BE2C (cell line): ENCODE results near the gene TC2N.

Source experiments
- DNase-seq: peaks from one replicate; pipeline ENCODE4 v3.0.0-alpha.2; 2020
- H3K27me3 ChIP-seq: fragments of 250-450 bp; sonication (Bioruptor Pico); 2 replicates; pipeline ENCODE4 v1.5.1; 2020; ENCODE audit warnings: mild to moderate bottlenecking
- H3K36me3 ChIP-seq: fragments of 250-450 bp; sonication (Bioruptor Pico); 2 replicates; pipeline ENCODE4 v1.5.1; 2020; ENCODE audit warnings: mild to moderate bottlenecking
- H3K4me1 ChIP-seq: fragments of 250-450 bp; sonication (Bioruptor Pico); 2 replicates; pipeline ENCODE4 v1.5.1; 2020
- H3K4me3 ChIP-seq: 2 replicates; pipeline ENCODE4 v1.5.1; 2011; ENCODE audit warnings: low read depth, low read length
- H3K9me3 ChIP-seq: fragments of 250-450 bp; sonication (Bioruptor Pico); 2 replicates; pipeline ENCODE4 v1.5.1; 2020
- CTCF ChIP-seq: IDR thresholded peaks from 2 replicates; pipeline ENCODE4 v1.5.1; 2012; ENCODE audit warnings: mild to moderate bottlenecking, low read depth, low read length

The TC2N gene

DNA sequence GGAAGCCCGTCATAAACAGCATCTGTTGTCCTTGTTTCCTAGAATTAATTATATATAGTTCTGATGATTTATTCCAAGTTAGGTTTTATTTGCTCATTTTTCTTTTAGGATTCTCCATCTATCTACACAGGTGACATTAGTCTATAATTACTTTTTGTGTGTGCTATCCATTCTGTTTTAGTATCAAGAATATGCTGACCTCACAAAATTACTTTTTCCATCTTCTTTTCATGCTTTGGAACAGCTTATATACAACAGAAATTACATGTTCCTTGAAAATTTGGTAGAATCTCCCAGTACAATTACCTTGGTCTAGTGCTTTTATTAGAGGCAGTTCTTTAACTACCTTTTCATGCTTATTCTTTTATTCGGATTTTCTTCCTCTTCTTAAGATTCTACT is 81.1 kb downstream of the TC2N start:
- H3K4me1 ChIP-seq: no peaks in the 10 kb centered on the region
- no peaks in the 10 kb centered on the region for H3K9me3 ChIP-seq
- no peak for DNase-seq
- H3K27me3 ChIP-seq: peaks cover 20% of the 10 kb centered on the region
- TF ChIP-seq CTCF: no peak
- H3K36me3 ChIP-seq: no peaks in the 10 kb centered on the region
- H3K4me3 ChIP-seq: no peak overlapping the region

- H3K36me3 ChIP-seq: no peaks in the 10 kb centered on the region
- H3K4me1 ChIP-seq: no peaks in the 10 kb centered on the region
- no peak for TF ChIP-seq CTCF
- H3K4me3 ChIP-seq: no peak overlapping the region
- DNase-seq: no peak
- H3K27me3 ChIP-seq: peaks cover 20% of the 10 kb centered on the region
- no peaks in the 10 kb centered on the region for H3K9me3 ChIP-seq
Measured at GRCh38 chr14:91780452-91780851, 86.9 kb downstream of the TC2N start.

DNA sequence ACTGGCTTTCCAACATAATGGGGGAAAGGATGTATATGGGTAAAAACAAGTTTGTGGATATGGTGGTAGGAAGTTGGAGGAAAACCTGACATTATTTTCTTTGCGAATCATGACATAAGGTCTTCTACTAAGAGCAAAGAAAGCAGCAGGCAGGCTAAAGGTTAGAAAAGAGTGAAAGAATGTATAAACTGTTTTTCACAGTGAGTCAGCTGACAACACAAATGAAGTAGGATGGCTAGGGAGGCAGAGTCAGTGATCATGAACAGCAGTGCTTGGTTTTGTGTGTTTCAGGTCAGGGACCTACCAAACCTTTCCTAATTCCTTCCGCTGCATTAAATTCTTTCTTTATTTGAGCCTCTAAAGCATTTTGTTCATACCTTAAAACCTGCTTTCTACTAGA is 89.1 kb downstream of the TC2N start:
- peaks cover 22% of the 10 kb centered on the region for H3K27me3 ChIP-seq
- TF ChIP-seq CTCF: no peak
- H3K4me3 ChIP-seq: no peak overlapping the region
- H3K36me3 ChIP-seq: no peaks in the 10 kb centered on the region
- no peaks in the 10 kb centered on the region for H3K4me1 ChIP-seq
- no peak for DNase-seq
- H3K9me3 ChIP-seq: no peaks in the 10 kb centered on the region

GRCh38 chr14:91774140-91775096 is 92.9 kb downstream of the TC2N start:
- Histone ChIP-seq H3K36me3 (no peaks in the 10 kb centered on the region), H3K4me1 (no peaks in the 10 kb centered on the region), H3K27me3 (peaks cover 16% of the 10 kb centered on the region), H3K4me3 (no peak overlapping the region), H3K9me3 (no peaks in the 10 kb centered on the region)
- no peak for TF ChIP-seq CTCF
- DNase-seq: no peak

GRCh38 chr14:91770185-91770584 is 97.2 kb downstream of the TC2N start:
- no peak for DNase-seq
- Histone ChIP-seq H3K4me1 (no peaks in the 10 kb centered on the region), H3K36me3 (no peaks in the 10 kb centered on the region), H3K4me3 (no peak overlapping the region), H3K9me3 (no peaks in the 10 kb centered on the region), H3K27me3 (peaks cover 10% of the 10 kb centered on the region)
- no peak for TF ChIP-seq CTCF

DNA sequence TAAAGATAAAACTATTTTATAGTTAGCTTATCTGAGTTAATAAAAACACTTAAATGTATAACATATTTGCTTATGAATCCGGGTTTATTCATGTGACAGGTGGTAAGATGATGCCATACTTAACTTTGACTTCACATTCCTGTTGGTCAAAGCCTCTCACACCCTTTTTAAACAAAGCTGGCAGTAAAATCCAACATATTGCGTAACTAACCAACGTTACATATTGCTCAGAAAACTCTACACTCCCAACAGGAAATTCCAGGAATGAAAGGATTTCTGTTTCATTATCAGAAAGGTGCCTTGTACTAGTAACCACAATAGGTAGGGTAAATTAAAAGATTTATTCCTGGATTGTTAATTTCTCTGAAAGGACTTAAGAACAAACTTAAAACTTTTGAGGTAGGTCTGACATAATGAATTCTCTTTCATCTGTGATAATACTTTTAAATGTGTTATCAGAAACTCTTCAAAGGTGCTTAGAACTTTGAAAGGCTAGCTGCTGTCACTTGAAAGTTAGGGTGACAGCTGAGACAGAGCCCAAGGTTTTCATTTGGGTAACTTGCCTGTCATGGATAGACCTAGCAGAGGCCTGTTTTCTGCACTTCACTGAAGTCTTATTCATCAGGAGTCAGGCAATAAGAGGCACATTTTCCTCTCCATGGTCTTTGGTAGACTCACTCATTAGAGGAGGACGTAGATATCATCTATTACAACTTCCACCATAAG is 111.6 kb downstream of the TC2N start:
- no peak for TF ChIP-seq CTCF
- no peak for DNase-seq
- H3K36me3 ChIP-seq: no peaks in the 10 kb centered on the region
- no peaks in the 10 kb centered on the region for H3K4me1 ChIP-seq
- no peaks in the 10 kb centered on the region for H3K27me3 ChIP-seq
- no peak overlapping the region for H3K4me3 ChIP-seq
- no peaks in the 10 kb centered on the region for H3K9me3 ChIP-seq
